ENCODE measurements around the gene ZNF433. TPM values are rescaled to one million over a fixed set of nuclear protein-coding genes. Genes with fewer than 3 reads are reported as not detected.

Gene ZNF433
- total RNA-seq, 1 donor from 2014 or later, result 8.2 TPM

DNA sequence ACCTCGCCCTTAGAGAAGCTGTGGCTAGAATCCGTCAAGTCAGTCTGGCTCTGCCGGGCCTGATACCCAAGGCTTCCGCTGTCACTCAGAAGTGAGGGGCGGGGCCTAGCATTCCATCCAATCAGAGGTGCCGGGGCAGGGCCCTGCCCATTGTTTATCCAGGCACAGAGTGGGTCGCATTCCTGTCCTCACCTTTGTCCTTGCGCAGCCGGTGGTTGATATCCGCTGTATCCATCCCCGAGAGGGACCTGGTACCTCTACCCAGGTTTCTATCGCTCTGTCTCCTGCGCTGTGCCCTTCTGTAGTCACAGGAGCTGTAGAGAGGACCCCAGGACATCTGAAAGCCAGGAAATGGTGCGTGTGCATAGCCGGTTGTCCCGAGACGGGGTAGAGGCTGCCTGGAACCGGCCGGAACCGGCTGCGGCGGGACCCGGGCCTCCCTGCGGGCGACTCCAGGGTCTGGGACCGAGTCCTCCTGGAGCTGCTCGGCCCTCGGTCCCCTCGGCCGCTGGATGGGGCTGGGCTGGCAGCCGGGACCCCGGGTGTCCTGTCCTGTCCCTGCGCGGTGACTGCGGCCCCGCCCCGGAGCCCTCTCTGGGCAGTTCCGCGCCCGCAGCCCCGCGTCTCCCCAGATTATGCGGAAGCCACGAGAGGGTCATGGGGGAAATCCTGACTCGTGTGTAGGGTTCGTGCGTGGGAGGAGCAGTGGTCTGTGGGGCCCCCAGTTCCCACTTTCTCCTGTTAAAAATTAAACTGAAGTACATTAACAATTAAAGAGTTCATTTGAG lies 70.4 kb downstream of the ZNF433 start, which contains the start of gene ZNF763:
TSS of gene ZNF763 (plus strand) at position 183 of the 788 bp plus-strand sequence. CDS start at position 352, 169 bp downstream.
- Histone ChIP-seq H3K9ac (peak within 1 kb of the TSS; percentile 85), H3K79me2 (ENCODE audit: low read depth) (no peaks in the 10 kb centered on the region), H3K9me3 (ENCODE audit: low read depth) (no peaks in the 10 kb centered on the region), H3K36me3 (no peaks in the 10 kb centered on the region), H3K27ac (peak within 1 kb of the TSS; percentile 99), H3K27me3 (peaks cover 8% of the 10 kb centered on the region), H4K20me1 (ENCODE audit: low read depth) (no peaks in the 10 kb centered on the region), H3K4me3 (peak within 1 kb of the TSS; percentile 77), H3K4me1 (peaks cover 5% of the 10 kb centered on the region), H3F3A (ENCODE audit: low read depth) (peaks cover 18% of the 10 kb centered on the region), H3K4me2 (peak within 1 kb of the TSS; percentile 77), H2AFZ (replicated peaks) (peak within 1 kb of the TSS; percentile 85)
- Mint-ChIP-seq H3K4me3 (peak within 1 kb of the TSS; percentile 92), H3K27ac (peak within 1 kb of the TSS; percentile 92), H3K27me3 (ENCODE audit: insufficient read depth, low read depth) (peaks cover 2% of the 10 kb centered on the region), H3K36me3 (peaks cover 16% of the 10 kb centered on the region), H3K9me3 (peaks cover 36% of the 10 kb centered on the region), H3K4me1 (peaks cover 15% of the 10 kb centered on the region)
- TF ChIP-seq, protein P1, sequence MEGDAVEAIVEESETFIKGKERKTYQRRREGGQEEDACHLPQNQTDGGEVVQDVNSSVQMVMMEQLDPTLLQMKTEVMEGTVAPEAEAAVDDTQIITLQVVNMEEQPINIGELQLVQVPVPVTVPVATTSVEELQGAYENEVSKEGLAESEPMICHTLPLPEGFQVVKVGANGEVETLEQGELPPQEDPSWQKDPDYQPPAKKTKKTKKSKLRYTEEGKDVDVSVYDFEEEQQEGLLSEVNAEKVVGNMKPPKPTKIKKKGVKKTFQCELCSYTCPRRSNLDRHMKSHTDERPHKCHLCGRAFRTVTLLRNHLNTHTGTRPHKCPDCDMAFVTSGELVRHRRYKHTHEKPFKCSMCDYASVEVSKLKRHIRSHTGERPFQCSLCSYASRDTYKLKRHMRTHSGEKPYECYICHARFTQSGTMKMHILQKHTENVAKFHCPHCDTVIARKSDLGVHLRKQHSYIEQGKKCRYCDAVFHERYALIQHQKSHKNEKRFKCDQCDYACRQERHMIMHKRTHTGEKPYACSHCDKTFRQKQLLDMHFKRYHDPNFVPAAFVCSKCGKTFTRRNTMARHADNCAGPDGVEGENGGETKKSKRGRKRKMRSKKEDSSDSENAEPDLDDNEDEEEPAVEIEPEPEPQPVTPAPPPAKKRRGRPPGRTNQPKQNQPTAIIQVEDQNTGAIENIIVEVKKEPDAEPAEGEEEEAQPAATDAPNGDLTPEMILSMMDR (IDR thresholded peaks at IDR 0.05), result no peak
- TF ChIP-seq EZH2 (IDR thresholded peaks at IDR 0.05) (no peak), EZH2phosphoT487 (IDR thresholded peaks at IDR 0.05) (no peak)
- DNase-seq (ENCODE audit: low spot score), result peak; percentile 98

Small RNAs within 50 kb of the gene (small RNA-seq; reads per million reads assigned to genes)
- gene RNA5SP464, result not detected
- gene RNA5SP465, result not detected
- not detected for gene RNA5SP466

Other genes with a start within 250 kb of the ZNF433 start
- gene ZNF491, start 237.2 kb downstream of the ZNF433 start, total RNA-seq (ENCODE audit: low replicate concordance), result 5.5 and 6.0 TPM in 2 replicates
- gene ZNF440, start 221.4 kb downstream of the ZNF433 start, total RNA-seq (ENCODE audit: low replicate concordance), result 19.5 and 25.8 TPM in 2 replicates
- 5.2 and 6.5 TPM in 2 replicates for gene ZNF439, start 187.0 kb downstream of the ZNF433 start, total RNA-seq (ENCODE audit: low replicate concordance)
- 62.4 and 73.7 TPM in 2 replicates for gene ZNF69, start 147.9 kb downstream of the ZNF433 start, total RNA-seq (ENCODE audit: low replicate concordance)
- 18.3 and 29.4 TPM in 2 replicates for gene ZNF700, start 110.6 kb downstream of the ZNF433 start, total RNA-seq (ENCODE audit: low replicate concordance)
- 10.0 and 17.7 TPM in 2 replicates for gene ZNF763, start 70.6 kb downstream of the ZNF433 start, total RNA-seq (ENCODE audit: low replicate concordance)
- gene ZNF878, start 17.3 kb upstream of the ZNF433 start, total RNA-seq (ENCODE audit: low replicate concordance), result 2.6 and 3.0 TPM in 2 replicates
- 16.3 and 16.5 TPM in 2 replicates for gene ZNF844, start 29.1 kb upstream of the ZNF433 start, total RNA-seq (ENCODE audit: low replicate concordance)
- 27.9 and 29.4 TPM in 2 replicates for gene ZNF20, start 104.7 kb upstream of the ZNF433 start, total RNA-seq (ENCODE audit: low replicate concordance)
- gene ZNF625, start 121.1 kb upstream of the ZNF433 start, total RNA-seq (ENCODE audit: low replicate concordance), result 39.8 and 42.9 TPM in 2 replicates
- gene ZNF136, start 127.4 kb upstream of the ZNF433 start, total RNA-seq (ENCODE audit: low replicate concordance), result 16.7 and 17.8 TPM in 2 replicates

Measured in neural progenitor cell (in vitro differentiated cells).